ENCODE results near the gene DPP6. TPM values are rescaled to one million over a fixed set of nuclear protein-coding genes. Genes with fewer than 3 reads are reported as not detected.

The DPP6 gene
- total and polyA plus RNA-seq, 2 experiments from 2014 or later = not detected

DNA sequence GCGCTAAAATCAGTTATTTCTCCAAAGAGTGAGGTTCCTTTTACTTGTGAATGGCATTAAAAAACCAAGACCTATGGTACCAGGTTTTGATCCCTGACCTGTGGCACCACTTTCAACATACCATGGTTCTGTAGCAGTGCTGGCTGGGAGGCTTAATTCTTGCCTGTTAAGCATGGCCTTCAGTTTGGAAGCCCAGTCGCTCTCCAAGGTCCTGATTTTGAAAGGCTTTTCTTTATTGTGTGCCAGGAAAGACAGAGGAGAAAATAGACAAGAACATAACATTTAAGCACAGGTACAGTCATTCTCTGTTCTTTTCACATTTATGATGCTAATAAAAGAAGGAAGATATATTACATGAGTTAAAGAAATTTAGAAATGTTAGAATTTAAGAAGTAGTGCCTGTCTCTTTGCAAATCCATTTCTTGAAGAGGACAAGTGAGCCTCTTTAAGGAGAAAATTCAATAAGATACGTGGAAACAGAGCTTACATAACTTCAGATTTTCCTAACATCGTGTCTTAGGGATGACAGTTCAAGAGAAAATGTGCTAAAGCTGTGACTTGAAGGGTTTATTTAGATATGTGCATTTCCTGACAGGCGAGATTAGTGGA is 357.6 kb downstream of the DPP6 start:
- DNase-seq (ENCODE audit: low spot score) = peak; percentile 5
- peaks cover 8% of the 10 kb centered on the region for H3K4me1 Mint-ChIP-seq
- Histone ChIP-seq H3K27me3 (ENCODE audit: insufficient read depth) (no peaks in the 10 kb centered on the region), H3K27ac (ENCODE audit: low read depth) (no peak overlapping the region), H3F3A (replicated peaks; ENCODE audit: low read depth) (no peaks in the 10 kb centered on the region), H3K4me2 (no peak overlapping the region), H3K4me3 (no peak overlapping the region), H3K4me1 (ENCODE audit: insufficient read depth) (no peaks in the 10 kb centered on the region), H2AFZ (no peak overlapping the region), H3K79me2 (replicated peaks; ENCODE audit: insufficient read depth) (no peaks in the 10 kb centered on the region), H3K36me3 (ENCODE audit: insufficient read depth) (peaks cover 5% of the 10 kb centered on the region; the same call in 1 of the 2 replicates), H4K20me1 (replicated peaks; ENCODE audit: insufficient read depth) (no peaks in the 10 kb centered on the region), H3K9me2 (ENCODE audit: insufficient read depth) (no peaks in the 10 kb centered on the region)
- no peaks in the 10 kb centered on the region for H3K36me3 Mint-ChIP-seq (ENCODE audit: low read depth)
- H3K9me3 Mint-ChIP-seq = no peaks in the 10 kb centered on the region
- peak; percentile 80 for ATAC-seq
- no peak overlapping the region for H3K4me3 Mint-ChIP-seq
- no peak overlapping the region for H3K27ac Mint-ChIP-seq
- no peaks in the 10 kb centered on the region for H3K27me3 Mint-ChIP-seq (ENCODE audit: insufficient read depth, low read depth, poor library complexity)
- TF ChIP-seq ZNF331 (CRISPR knock-in tag; IDR thresholded peaks at IDR 0.05; ENCODE audit: low read depth) = no peak
- TF ChIP-seq REST (IDR thresholded peaks at IDR 0.05; ENCODE audit: unreplicated experiment) = peak; percentile 44

DNA sequence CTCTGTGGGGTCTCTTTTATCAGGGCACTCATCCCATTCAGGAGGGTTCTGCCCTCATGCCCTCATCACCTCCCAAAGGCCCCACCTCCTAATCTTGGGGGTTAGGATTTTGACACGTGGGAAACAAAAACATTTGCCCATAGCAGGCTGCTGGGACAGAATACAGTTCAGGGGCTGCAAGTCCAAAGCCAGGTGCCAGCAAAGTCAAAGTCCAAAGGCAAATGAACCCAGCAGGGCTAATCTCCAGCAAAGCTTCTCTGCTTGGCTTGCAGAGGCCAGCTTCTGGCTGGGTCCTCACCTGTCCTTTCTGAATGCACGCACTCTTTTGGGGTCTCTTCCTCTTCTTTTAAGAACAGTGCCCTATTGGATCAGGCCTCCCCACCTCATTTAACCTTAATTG is 359.9 kb downstream of the DPP6 start:
- Mint-ChIP-seq H3K36me3 (ENCODE audit: low read depth) (no peaks in the 10 kb centered on the region), H3K4me3 (no peak overlapping the region), H3K27me3 (ENCODE audit: insufficient read depth, low read depth, poor library complexity) (no peaks in the 10 kb centered on the region), H3K27ac (no peak overlapping the region), H3K4me1 (peaks cover 9% of the 10 kb centered on the region; the same call in 2 of the 3 replicates), H3K9me3 (no peaks in the 10 kb centered on the region)
- ATAC-seq (no peak), DNase-seq (ENCODE audit: low spot score) (no peak)
- no peak overlapping the region for H3K4me2 ChIP-seq
- no peaks in the 10 kb centered on the region for H3K27me3 ChIP-seq (ENCODE audit: insufficient read depth)
- no peaks in the 10 kb centered on the region for H4K20me1 ChIP-seq (replicated peaks; ENCODE audit: insufficient read depth)
- no peaks in the 10 kb centered on the region for H3K9me2 ChIP-seq (ENCODE audit: insufficient read depth)
- H3F3A ChIP-seq (replicated peaks; ENCODE audit: low read depth) = no peaks in the 10 kb centered on the region
- TF ChIP-seq EZH2 (IDR thresholded peaks at IDR 0.05; ENCODE audit: low read depth, unreplicated experiment) = no peak
- H3K4me1 ChIP-seq (ENCODE audit: insufficient read depth) = no peaks in the 10 kb centered on the region
- no peak overlapping the region for H3K4me3 ChIP-seq
- H2AFZ ChIP-seq = no peak overlapping the region
- peaks cover 5% of the 10 kb centered on the region; the same call in 1 of the 2 replicates for H3K36me3 ChIP-seq (ENCODE audit: insufficient read depth)
- no peaks in the 10 kb centered on the region for H3K79me2 ChIP-seq (replicated peaks; ENCODE audit: insufficient read depth)
- H3K27ac ChIP-seq (ENCODE audit: low read depth) = no peak overlapping the region

GRCh38 chr7:154415709-154416399 is 363.7 kb downstream of the DPP6 start:
- Histone ChIP-seq H3K36me3 (ENCODE audit: insufficient read depth) (peaks cover 12% of the 10 kb centered on the region; the same call in 1 of the 2 replicates), H3K4me2 (no peak overlapping the region), H4K20me1 (replicated peaks; ENCODE audit: insufficient read depth) (no peaks in the 10 kb centered on the region), H3K27me3 (ENCODE audit: insufficient read depth) (no peaks in the 10 kb centered on the region), H3K27ac (ENCODE audit: low read depth) (no peak overlapping the region), H3K9me2 (ENCODE audit: insufficient read depth) (no peaks in the 10 kb centered on the region), H3K79me2 (replicated peaks; ENCODE audit: insufficient read depth) (no peaks in the 10 kb centered on the region), H3F3A (replicated peaks; ENCODE audit: low read depth) (no peaks in the 10 kb centered on the region), H3K4me1 (ENCODE audit: insufficient read depth) (no peaks in the 10 kb centered on the region), H3K4me3 (no peak overlapping the region), H2AFZ (no peak overlapping the region)
- TF ChIP-seq CREB1 (CRISPR knock-in tag; IDR thresholded peaks at IDR 0.05; ENCODE audit: low read depth) = no peak
- TF ChIP-seq EZH2 (IDR thresholded peaks at IDR 0.05; ENCODE audit: low read depth, unreplicated experiment) = no peak
- Mint-ChIP-seq H3K36me3 (ENCODE audit: low read depth) (no peaks in the 10 kb centered on the region), H3K9me3 (no peaks in the 10 kb centered on the region; the same call in 2 of the 3 replicates), H3K4me1 (peaks cover 22% of the 10 kb centered on the region), H3K4me3 (no peak overlapping the region), H3K27me3 (ENCODE audit: insufficient read depth, low read depth, poor library complexity) (peaks cover 3% of the 10 kb centered on the region), H3K27ac (no peak overlapping the region; the same call in 1 of the 2 replicates)
- DNase-seq (ENCODE audit: low spot score) (no peak), ATAC-seq (no peak)
